Mesenteric fat pad (tissue), 1 donor: ENCODE data around the gene SLC19A1. TPM values are rescaled to one million over a fixed set of nuclear protein-coding genes. Genes with fewer than 3 reads are reported as not detected.

Source experiments
- DNase-seq: peaks from one replicate; pipeline ENCODE4 v3.0.0-alpha.2; 2020; ENCODE audit warnings: low spot score
- total RNA-seq: library from RNA; stranded (reverse); fragmentation: NEBNext Ultra II Directional; extraction: Animal tissue kit (Norgen Biotek cat#: 25700); gene quantifications from one replicate; pipeline ENCODE4 v1.2.1, GENCODE V29; 2021
- donor health status: DM: yes; HTN: yes; CAD: no.

SLC19A1 gene
- total RNA-seq, 1 donor from 2014 or later = 21.7 TPM

DNA sequence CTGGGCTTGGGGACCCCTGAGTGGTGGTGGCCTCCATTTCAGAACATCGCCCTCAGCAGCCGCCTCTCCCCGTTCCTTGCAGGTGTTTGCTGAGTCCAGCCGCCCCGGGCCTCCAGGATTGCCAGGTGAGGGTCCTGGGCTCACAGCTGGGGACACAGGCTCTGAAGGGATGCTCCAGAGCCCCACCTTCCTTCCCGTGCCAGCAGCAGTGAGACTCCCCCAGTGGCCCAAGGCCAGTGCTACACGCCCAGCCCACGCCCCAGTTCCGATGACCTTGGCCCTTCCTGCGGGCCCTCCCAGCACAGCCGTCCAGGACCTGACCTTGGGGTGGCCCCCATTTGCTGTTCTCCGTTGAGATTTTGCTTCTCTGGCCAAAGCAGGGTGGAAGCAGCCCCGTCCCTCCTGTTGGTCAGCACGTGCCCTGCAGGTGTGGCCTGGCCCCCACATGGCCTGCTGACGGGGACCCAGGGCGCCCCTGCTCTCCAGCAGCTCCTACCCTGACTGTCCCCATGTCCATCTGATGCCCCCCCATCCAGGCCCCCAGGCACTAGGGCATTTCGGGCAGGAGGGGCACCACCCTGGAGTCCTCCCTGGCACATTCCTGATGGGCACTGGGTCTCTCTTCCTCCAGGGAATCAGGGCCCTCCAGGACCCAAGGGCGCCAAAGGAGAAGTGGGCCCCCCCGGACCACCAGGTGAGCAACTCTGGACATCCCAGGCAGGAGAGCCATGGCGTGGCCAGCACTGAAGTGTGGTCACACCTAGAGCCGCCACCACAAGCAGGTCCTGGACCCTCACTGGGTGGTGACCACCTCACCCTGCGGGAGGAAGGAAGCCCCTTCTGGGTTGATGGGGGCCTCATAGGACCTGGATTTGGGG is 45.0 kb downstream of the SLC19A1 start:
- DNase-seq = no peak

DNA sequence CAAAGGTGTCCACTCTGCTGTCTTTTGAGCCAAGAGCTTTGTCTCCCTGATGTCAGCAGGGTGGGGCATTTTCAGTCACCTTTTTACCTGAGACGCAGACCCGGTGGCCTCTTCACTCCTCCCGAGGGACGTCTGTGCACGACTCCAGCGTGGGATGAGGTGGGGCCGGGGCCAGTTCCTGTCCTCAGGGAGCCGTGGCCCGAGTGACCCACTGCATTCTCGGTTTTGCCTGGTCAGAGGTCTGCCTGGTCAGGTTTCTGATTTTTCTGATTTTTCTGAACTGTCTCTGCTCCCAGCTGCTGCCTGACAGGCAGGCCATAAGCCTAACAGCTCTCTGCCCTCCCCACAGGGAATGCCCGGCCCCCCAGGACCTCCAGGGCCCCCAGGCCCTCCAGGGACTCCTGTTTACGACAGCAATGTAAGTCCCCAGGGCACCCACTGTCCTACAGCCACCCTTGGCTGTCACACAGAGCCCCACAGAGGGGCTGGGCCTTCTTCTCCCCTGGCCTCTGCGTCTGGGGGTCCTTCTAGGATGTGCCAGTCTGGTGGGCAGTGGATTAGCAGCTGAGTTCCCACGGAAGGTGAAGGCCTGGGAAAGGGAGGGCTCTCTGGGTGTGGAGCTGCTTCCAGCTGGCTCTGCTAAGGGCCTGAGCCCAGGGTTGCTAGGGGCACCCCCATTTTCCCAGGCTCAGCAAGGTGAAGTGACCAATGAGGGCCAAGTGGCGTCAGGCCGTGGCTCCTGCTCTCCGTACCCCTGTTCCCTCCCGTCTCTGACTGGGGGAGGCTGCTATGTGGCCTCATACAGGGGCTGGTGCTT is 45.9 kb downstream of the SLC19A1 start:
- no peak for DNase-seq

DNA sequence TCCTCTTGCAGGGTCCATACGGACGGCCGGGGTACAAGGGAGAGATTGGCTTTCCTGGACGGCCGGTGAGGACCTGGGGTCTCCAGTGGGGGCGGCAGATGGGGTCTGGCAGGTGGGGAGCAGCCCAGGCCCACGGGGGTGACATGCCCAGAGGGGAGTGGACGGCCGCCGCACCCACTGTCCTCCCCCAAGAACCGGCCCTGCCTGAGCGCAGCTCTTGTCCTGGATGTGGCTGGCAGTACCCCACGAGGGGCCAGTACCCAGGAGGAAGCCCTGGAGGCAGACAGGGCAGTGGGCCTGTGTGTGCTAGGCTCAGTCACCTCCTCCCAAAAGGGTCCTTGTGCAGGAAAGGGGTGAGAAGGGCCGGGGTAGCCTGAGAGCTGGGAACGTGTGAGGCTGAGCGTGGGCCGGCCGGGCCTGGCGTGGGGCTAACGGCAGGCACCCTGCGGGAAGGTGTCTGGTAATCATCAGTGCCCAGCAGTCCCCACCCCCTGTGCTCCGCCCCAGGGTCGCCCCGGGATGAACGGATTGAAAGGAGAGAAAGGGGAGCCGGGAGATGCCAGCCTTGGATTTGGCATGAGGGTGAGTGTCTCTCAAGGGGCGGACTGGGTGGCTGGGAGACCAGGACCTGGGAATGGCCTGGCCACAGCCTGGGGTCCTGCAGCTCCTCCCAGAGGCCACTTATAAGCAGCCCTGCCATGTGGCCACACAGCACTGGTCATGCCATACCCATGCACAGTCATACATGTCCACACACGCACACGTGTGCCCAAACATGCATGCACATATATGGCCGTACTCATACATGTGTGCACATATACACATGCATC is 47.2 kb downstream of the SLC19A1 start:
- no peak for DNase-seq

DNA sequence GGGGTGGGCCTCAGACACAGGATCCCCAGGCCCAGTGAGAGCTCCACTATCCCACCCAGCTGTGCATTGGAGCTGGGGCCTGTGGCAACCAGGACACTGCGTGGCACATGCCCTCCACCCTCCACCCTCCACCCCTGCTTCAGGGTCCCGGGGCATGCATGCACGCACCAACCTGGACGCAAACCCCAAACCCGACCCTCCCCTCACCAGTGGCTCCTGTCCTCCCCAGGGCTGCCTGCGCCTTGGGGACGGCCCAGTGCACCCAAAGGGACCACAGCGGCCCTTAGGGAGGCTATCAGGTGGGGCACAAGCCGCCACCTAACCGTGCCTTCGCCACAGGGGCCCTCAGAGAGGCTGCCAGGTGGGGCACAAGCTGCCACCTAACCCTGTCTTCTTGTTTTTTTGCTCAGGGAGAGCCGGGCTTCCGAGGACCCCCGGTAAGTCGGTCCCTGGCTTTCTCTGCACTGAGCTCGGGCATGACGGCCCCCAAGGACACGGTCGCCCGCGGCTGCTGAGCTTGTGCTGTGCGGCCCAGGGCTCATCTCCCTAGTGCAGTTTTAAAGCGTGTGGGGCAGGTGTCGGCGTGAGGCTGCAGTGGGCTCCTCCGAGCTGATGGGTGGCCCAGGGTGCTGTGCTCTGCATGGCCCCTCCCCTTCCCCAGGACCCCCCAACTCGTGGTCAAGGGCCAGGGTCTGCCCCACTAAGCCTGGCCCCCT is 47.9 kb downstream of the SLC19A1 start:
- no peak for DNase-seq

DNA sequence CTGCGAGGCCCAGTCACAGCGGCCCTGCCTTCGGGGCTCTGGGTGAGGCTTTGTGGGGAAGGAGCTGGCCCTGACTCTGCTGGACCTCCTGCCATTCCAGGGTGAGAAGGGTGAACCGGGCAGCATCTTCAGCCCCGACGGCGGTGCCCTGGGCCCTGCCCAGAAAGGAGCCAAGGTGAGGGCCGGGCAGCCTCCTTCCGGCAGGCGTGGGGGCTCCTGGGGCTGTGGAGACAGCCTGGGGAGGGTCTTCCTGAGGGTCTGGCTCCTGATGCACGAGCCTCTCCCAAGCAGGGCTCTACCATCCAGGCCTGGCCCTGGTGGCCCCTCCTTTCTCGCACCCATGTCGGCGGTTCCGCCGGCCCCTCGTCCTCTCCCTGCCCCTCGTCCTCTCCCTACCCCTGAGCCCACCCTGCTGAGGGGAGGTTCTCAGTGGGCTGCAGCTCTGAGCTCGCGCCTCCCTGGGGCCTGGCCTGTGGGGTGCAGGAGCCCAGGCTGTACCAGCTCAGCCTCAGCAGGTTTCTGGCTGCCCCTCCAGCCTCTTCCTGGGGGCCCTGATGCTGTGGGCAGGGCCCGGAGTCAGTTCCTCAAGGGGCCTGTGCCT is 48.7 kb downstream of the SLC19A1 start:
- DNase-seq = no peak

DNA sequence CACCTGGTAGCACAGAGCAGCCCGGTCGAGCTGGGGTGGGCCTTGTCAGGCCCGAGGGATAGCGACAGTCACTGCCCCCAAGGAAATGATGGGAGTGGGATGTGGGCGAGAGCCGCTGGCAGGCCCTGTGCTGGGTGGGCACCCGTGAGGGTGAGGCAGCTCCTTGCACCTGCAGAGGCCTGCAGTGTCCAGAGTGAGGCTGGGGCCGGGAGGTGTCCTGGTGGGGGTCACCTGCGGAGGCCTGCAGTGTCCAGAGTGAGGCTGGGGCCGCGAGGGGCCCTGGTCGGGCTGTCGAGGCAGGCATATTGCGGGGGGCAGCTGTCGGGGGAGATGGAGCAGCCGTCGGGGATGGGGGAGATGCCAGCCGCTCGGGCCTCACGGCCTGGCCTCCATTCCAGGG is 49.5 kb downstream of the SLC19A1 start:
- no peak for DNase-seq

DNA sequence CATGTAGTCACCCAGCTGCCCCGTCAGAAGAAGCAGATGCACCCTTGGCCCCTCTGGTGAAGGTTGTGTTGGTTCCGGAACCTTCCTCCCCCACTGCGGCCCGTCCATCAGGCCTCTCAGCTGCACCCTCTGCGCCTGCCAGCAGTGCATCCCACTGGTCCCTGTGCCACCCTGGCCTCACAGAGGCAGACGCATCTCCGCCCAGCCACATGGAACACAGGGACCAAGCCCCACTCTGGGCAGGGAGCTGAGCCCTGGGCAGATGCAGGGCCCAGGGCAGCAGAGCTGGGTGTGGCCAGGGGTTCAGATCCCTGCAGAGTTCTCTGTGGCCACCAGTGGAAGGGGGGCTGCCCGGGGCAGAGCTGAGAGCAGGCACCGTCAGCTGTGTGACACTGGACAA is 50.6 kb downstream of the SLC19A1 start:
- no peak for DNase-seq

DNA sequence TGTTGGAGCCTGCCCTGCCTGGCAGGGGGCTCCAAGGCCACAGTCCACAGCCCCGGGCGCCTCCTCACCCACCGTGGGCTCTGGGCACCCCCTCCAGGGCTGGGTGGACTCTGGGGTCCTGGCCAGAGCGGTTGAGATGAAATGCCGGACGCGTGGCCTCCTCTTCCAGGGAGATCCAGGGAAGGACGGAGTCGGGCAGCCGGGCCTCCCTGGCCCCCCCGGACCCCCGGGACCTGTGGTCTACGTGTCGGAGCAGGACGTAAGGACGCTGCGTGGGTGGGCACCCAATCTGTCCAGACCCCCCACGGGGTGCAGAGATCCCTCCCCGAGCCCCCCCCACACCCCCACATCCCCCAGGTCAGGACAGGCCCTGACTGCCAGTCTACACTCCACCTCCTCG is 51.2 kb downstream of the SLC19A1 start:
- no peak for DNase-seq

DNA sequence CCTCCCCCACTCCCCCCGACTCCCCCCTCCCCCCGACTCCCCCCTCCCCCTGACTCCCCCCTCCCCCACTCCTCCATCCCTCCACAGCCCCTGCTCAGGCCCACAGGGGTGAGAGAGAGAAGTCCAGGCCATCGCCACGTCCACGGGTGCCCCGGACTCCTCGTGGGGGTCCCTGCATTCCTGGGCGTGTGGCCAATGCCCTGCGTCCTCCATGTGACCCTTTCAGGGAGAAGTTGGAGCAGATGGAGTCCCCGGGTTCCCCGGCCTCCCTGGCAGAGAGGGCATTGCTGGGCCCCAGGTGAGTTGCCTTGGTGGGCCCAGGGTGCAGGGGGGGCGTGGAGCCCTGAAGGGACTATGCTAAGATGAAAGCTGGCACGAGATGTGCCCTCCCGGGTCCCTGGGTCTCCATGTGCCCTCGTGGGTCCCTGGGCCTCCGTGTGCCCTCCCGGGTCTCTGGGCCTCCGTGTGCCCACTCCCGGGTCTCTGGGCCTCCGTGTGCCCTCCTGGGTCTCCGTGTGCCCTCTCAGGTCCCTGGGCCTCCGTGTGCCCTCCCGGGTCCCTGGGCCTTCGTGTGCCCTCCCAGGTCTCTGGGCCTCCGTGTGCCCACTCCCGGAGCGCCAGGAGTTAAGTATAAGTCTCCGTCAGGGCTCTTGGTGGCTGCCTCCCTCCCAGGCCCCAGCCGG is 52.0 kb downstream of the SLC19A1 start:
- no peak for DNase-seq

DNA sequence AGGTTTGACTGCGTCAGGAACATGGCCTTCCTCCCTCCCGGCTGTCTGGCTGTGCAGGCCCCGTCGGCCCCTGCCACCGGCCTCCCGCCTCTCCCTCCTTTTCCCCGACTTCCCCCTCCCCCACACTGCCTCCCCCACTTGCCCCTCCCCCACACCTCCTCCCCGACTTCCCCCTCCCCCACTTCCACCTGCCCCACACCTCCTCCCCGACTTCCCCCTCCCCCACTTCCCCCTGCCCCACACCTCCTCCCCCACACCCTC is 52.6 kb downstream of the SLC19A1 start:
- no peak for DNase-seq

DNA sequence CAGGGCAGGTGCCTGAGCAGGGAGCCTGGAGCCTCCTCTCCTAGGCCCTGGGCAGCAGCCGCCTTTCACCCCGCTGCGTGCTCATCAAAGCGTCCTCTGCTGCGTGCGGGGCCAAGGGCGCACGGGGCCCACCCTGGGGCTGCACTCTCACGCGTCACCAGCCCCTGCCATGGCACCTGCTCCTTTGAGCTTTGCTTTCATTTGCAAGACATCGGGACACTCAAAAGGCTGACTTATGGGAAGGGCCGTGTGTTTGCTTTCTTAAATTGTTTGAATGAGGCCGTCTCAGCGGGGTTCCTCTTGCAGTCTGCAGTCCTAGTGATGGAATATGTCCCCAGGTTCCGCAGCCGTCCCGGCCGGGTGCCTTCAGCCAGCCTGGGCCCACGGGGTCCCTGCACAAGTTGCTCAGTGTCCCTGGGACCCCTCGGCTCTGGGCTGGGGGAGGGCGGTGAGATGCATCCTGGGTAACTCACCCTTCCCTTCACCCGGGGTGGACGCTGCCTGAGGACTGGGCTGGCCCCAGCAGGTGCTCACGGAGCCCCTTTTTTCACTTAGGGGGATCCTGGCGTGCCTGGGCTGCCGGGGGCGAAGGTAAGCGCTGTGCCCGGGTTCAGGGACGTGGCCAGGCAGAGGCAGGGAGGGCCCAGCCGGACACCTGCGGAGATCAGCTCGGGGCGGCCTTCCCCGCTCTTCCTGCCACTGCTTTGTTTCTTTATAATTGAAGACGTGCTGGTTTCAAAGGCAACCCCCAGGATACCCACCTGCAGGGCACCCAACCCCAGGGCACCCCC is 53.1 kb downstream of the SLC19A1 start:
- DNase-seq = no peak

DNA sequence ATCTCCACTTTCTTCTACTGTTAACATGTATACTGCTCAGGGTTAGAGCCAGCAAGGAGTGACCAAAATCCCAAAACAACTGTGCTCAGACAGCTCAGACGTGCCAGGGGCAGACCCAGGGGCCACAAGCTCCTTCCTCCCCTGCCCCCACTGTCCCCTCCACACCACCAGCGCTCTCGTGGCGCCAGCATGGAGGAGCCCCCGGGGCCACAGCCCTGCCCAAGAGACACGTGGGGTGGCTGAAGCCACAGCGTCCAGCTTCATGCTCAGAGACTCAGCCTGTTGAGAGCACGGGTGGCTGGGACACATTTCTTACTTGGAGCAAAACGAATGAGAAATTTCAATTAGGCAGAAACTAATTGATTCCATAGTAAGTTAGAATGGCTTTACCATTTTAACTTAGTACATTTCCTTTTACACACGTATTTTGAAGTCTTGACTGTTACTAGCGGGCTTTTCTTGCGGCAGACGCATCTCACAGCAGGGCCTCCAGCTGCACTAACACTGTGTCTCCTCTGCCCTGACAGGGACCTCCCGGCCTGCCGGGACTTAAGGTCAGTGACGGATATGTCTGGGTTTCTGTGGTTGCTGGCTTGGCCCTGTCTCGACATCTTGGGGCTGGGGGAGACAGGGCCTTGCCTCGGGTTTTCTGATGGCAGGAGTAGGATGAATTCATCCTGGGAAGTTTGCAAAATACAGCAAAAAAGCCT is 54.2 kb downstream of the SLC19A1 start:
- DNase-seq = no peak

DNA sequence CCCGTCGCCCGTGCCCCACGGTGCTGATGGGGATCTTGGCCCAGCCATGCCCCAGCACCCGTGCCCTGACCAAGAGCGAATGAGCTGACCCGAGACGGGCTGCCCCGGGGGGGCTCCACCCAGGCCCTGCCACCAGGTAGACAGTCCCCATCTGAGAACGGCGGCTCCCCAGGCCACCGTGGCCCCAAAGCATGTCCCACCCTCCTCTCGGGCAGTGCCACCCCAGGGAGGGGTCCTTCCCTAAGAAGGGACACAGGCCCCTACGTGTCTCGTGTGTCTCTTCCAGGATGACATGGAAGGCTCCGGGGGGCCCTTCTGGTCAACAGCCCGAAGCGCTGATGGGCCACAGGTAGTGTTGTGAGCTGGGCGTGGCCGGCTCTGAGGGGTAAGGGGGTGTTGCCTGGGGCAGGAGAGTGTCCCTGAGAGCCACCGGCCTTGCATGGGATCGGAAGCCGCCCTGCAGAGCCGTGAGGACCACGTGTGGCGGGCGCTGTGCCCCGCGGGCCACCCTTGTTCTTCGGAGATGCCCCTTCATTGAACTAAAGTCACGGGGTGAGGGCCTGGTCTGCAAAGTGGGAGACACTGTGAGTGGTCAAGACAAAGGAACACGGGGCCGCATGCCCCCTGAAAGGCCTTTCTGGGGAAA is 55.0 kb downstream of the SLC19A1 start:
- DNase-seq = no peak

DNA sequence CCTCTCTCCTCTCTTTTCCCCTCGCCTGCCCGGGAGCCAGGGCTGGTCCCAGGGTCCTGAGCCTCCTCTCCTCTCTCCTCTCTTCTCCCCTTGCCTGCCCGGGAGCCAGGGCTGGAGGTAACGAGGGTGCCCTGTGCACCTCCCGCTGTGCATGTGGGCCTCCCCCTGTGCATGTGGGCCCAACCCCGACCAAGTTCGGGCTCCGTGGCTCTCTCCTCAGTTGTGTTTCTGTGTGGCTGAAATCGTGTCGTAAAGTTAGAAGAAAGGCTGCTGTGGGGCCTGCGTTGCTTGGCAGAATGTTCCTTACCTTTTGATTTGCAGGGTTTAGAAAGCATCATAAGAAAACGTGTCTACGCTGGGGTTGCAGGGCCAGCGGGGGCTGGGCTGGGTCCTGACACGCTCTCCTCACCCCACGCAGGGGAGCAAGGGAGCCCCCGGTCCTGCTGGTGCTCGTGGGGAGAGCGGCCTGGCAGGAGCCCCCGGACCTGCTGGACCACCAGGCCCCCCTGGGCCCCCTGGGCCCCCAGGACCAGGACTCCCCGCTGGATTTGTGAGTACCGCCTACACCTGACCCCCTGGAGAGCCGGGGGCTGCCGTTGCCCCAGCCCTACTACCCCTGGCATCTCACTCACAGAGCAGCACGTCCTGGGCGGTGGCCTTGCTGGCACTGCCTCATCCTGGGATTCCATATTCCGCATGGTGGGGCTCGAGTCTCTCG is 55.6 kb downstream of the SLC19A1 start:
- DNase-seq = no peak

DNA sequence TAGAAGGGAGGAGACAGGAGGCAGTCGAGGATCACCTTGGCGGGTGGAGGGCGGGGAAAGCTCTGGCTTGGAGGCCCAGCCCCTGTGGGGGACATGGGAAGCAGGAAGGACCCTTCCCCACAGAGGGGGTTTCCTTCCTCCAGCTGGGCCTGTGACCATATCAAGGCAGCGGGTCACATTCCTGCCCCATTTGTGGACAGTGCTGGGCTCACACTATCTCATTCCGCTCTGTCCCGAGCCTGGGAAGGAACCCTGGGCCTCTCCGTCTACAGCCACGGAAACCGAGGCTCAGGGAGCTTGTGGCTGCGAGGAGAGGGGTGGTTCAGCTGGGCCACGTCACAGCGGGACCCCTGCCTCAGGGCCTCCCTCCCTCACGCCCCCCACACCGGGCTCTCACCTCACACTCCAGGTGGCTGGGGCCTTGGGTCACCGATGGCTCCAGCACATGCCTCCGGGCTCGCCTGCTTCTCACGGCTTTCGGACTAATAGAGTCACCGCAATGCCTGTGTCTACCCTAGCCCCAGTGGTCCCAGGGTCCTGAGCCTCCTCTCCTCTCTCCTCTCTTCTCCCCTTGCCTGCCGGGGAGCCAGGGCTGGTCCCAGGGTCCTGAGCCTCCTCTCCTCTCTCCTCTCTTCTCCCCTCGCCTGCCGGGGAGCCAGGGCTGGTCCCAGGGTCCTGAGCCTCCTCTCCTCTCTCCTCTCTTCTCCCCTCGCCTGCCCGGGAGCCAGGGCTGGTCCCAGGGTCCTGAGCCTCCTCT is 56.4 kb downstream of the SLC19A1 start:
- no peak for DNase-seq

DNA sequence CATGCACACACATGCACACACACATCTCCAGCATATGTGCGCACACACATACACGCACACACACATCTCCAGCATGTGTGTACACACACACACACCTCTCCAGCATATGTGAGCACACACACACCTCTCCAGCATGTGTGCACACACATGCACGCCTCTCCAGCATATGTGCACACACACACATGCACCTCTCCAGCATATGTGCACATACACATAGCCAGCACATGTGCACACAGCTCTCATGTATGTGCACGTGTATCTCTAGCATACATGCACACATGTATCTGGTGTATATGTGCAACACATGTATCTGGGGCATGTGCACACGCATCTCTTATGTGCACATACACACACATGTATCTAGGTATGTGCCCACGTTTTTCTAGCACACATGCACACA is 57.9 kb downstream of the SLC19A1 start:
- DNase-seq = no peak
